ENCODE measurements around the gene VMAC. TPM values are rescaled to one million over a fixed set of nuclear protein-coding genes. Genes with fewer than 3 reads are reported as not detected.
A peak's percentile ranks its signal among the peaks of the same experiment; 100 is the strongest.

The VMAC gene
- total RNA-seq, 2 donors from 2014 or later = 4.0 to 4.7 TPM

DNA sequence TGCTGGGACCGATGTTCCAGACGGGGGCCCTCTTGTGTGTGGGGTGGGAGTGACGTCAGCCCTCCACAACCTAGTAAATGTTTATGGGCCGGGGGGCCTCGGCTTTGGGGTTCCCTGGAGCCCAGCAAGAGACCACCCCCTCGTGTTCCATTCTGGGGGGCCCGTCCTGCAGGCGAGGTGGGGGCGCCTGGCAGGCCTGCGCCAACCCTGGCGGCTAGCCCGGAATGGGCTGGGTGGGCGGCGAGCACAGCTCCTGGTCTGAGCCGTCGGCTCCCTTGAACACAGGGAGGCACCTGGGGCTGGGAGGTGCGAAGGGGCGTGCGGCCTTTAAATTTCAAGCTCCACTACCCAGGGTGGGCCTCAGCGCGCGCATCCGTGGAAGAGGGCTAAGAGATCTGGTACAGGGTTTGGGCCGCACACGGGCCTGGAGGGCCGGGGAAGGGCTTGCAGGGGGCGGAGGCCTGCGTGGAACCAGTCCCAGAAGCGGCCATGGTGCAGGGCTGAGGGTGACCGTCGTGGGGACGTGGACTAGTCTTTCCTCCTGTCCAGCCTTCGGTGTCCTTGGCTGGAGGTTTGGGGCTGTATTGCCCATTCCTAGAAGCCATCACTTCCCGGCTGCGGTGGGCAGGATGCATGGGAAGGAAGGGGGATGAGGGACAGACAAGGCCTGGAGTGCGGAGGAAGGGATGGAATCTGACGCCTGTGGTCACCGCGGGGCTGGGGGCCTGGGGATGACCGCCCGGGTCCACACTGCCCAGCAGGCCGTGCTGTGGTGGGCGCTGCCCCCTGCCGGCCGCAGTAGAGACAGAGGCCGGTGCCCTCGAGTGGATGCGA is 12.5 kb upstream of the VMAC start:
- Histone ChIP-seq H3K4me1 (no peaks in the 10 kb centered on the region), H3K36me3 (no peaks in the 10 kb centered on the region), H3K9me3 (no peaks in the 10 kb centered on the region), H3K9ac (ENCODE audit: low read depth in 2 of 2, low read length in 2 of 2) (peak overlapping the region in 1 of 2 donors; percentile 3), H3K27ac (no peak overlapping the region), H3K27me3 (peaks cover 5% of the 10 kb centered on the region), H3K4me3 (no peak overlapping the region)
- intact Hi-C loops (cut with DNase I) = loop anchor here (2.0 to 5.0 kb wide), 2 partner anchors 70 to 87 kb away; partner anchors contain the start of gene NRTN
- DNase-seq = peak; percentile 48
- TF ChIP-seq, protein P1, sequence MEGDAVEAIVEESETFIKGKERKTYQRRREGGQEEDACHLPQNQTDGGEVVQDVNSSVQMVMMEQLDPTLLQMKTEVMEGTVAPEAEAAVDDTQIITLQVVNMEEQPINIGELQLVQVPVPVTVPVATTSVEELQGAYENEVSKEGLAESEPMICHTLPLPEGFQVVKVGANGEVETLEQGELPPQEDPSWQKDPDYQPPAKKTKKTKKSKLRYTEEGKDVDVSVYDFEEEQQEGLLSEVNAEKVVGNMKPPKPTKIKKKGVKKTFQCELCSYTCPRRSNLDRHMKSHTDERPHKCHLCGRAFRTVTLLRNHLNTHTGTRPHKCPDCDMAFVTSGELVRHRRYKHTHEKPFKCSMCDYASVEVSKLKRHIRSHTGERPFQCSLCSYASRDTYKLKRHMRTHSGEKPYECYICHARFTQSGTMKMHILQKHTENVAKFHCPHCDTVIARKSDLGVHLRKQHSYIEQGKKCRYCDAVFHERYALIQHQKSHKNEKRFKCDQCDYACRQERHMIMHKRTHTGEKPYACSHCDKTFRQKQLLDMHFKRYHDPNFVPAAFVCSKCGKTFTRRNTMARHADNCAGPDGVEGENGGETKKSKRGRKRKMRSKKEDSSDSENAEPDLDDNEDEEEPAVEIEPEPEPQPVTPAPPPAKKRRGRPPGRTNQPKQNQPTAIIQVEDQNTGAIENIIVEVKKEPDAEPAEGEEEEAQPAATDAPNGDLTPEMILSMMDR (IDR thresholded peaks at IDR 0.05) = peak; percentile 60

DNA sequence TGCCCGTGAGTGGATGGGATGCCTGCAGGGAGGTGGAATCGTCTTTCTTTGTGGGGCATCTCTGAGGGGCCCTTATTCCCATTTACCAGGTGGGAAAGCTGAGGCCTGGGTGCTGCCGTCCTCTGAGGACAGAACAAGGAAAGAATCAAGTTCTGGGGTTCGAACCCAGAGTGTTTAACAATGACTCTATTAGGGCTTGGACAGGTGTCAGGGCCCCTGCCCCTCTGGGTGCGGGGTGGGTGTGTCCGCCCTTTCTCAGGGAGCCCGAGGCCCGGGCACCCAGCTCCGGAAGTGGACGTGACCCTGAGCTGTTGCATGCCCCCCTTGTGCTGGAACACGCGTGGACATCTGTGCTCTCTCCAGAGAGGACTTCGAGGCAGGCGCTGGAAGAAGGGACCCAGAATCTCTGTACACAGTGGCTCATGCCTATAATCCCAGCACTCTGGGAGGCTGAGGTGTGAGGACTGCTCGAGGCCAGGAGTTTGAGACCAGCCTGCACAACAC is 11.8 kb upstream of the VMAC start:
- no peak overlapping the region for H3K4me3 ChIP-seq
- no peak for DNase-seq
- no peaks in the 10 kb centered on the region for H3K36me3 ChIP-seq
- H3K27me3 ChIP-seq = peaks cover 5% of the 10 kb centered on the region
- H3K9me3 ChIP-seq = no peaks in the 10 kb centered on the region
- H3K9ac ChIP-seq (ENCODE audit: low read depth in 2 of 2, low read length in 2 of 2) = no peak overlapping the region
- TF ChIP-seq, protein P1 (IDR thresholded peaks at IDR 0.05) = no peak
- intact Hi-C loops (cut with DNase I) = loop anchor here (2.0 to 5.0 kb wide), 2 partner anchors 71 to 88 kb away; partner anchors contain the start of gene NRTN
- H3K4me1 ChIP-seq = no peaks in the 10 kb centered on the region
- no peak overlapping the region for H3K27ac ChIP-seq

DNA sequence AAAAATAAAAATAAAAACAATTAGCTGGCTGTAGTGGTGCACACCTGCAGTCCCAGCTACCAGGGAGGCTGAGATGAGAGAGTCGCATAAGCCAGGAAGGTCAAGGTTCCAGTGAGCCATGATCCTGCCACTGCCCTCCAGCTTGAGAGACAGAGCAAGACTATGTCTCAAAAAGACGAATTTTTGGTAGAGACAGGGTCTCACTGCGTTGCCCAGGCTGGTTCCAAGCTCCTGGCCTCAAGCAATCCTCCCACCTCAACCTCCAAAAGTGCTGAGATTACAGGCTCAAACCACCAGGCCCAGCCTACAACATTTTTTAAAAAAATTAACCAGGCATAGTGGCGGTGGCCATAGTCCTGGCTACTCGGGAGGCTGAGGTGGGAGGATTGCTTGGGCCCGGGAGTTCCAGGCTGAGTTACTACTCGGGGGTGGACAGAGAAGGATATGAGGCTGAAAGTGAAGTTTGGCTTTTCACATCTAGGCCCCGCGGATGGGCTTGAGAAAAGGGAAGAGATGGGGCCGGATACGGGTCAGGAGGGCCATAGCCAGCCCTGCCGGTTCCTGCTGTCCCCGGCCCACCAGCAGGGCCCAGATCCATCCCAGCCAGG is 11.3 kb upstream of the VMAC start:
- H3K27ac ChIP-seq = no peak overlapping the region
- H3K4me3 ChIP-seq = no peak overlapping the region
- TF ChIP-seq, protein P1 (IDR thresholded peaks at IDR 0.05) = no peak
- H3K9ac ChIP-seq (ENCODE audit: low read depth in 2 of 2, low read length in 2 of 2) = no peak overlapping the region
- intact Hi-C loops (cut with DNase I) = loop anchor here (2.0 to 5.0 kb wide), 2 partner anchors 71 to 89 kb away; partner anchors contain the start of gene NRTN
- DNase-seq = no peak
- H3K36me3 ChIP-seq = no peaks in the 10 kb centered on the region
- no peaks in the 10 kb centered on the region for H3K4me1 ChIP-seq
- no peaks in the 10 kb centered on the region for H3K9me3 ChIP-seq
- H3K27me3 ChIP-seq = peaks cover 5% of the 10 kb centered on the region

DNA sequence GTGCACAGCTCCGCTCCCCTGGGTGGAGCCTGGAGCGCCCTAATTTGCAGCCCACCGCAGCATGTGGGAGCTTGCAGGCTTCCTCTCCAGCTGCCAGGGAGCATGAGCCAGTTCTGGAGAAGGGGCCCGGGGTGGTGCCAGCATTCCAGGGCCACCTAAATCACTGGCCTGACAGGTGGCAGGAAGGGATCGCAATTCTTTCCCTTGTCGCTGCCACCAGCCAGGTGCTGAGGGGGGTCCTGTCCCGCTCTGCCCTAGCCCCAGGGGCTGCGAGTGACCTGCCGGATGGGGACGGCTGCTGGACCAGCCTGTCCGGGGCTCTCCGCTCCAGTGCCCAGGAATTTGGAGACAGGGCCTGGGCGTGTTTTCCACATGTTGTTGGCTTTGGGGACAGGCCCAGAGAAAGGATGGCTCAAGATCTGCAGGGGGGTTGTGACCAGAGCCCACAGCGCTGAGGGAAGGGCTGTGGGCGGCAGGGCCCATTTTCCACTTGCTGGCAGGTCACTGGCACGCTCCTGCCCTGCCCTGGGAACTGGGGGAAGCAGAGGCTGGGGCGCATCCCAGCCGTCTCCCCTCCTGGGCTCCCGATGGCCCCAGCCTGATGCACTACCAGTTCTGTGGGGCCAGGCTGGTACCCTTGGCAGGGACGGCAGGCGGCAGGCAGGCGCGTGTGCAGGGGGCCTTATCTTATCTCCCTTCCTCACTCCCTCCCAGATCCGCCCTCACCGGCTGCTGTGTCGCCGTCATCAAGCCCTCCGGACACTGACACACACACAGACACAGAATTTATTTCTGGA is 10.6 kb upstream of the VMAC start:
- DNase-seq = no peak
- H3K4me1 ChIP-seq = no peaks in the 10 kb centered on the region
- no peaks in the 10 kb centered on the region for H3K36me3 ChIP-seq
- H3K27me3 ChIP-seq = peaks cover 5% of the 10 kb centered on the region
- no peak overlapping the region for H3K4me3 ChIP-seq
- H3K9ac ChIP-seq (ENCODE audit: low read depth in 2 of 2, low read length in 2 of 2) = no peak overlapping the region
- no peaks in the 10 kb centered on the region for H3K9me3 ChIP-seq
- TF ChIP-seq, protein P1 (IDR thresholded peaks at IDR 0.05) = no peak
- intact Hi-C loops (cut with DNase I) = loop anchor here (2.0 to 5.0 kb wide), 2 partner anchors 72 to 89 kb away; partner anchors contain the start of gene NRTN
- H3K27ac ChIP-seq = no peak overlapping the region
